Activated gamma-delta T cell treated with anti-CD3 and anti-CD28 coated beads, Interleukin-2, amount 50 U/mL, for 16 hours (primary cell): ENCODE results near the gene MEGF10.
"Not testable (repeated sequence)": the region's sequence is repeated elsewhere in the genome, so short reads cannot be mapped to it uniquely, and the experiment has no call there.

ENCODE experiments used
- DNase-seq: peaks from one replicate; pipeline ENCODE4 v3.0.0-alpha.2; 2020; ENCODE audit warnings: low read depth

The MEGF10 gene

DNA sequence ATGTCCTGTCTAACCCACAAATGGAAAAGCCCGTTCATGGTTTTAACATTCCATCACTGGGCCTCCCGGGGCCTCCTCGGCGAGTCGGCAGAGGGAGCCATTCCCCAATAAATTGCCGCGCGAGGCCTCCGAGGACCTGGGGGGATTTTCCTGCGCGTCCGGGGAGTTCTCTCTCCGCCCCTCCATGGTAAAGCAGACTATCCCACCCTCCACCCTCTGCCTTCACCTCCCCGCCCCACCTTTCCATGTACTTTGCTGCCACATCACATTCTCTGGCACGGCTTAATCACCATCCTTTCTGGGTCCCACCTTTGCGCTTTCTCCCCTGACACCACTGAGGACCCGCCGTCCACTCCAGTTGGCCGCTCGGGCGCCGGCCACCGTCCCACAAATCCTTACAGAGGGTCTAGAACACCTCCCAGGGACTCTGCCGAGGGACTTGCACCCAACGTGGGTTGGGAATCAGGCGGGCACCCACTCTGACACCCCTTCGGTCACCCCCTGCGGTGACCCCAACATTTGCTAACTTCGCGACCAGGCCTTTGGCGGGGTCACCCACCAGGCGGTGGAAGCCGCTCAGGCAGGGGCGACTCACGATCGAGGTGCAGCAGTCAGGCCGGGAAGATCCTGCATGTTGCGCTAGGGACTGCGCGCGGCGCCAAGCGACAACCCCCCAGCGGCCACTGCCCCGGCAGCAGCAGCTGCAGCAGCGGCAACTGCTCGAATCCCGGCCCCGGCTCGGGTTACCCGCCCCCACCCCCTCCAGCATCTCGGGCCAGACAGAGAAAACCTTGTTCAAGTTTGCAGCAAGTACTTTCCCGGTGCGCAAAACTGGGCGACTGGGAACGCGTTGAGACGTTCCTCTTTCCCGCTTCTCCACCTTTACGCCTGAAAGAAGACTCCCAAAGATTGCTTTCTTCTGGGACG, at the start of gene MEGF10:
Gene MEGF10 (plus strand): TSS at position 778 of the 927 bp plus-strand sequence. CDS start 40,513 bp downstream, outside the sequence.
- no peak for DNase-seq

DNA sequence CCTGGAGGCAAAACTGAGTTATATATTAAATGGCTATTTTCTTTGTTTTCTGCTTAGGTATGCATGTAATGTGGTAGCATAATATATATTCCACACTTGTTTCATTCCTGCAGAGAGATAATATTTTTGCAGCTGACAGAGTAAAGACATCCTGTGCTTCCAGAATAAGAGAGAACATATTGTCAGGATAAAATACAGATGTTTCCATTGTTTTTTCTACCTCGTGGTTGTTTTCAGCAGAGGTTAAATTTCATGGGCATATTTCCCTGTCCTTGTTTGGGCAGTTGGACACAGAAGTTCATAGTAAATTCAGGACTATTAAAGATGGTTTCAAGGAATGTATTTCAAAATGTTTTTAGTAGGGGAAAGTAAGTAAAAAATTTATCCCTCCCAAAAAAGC, 47.6 kb upstream of the MEGF10 start:
- no peak for DNase-seq

DNA sequence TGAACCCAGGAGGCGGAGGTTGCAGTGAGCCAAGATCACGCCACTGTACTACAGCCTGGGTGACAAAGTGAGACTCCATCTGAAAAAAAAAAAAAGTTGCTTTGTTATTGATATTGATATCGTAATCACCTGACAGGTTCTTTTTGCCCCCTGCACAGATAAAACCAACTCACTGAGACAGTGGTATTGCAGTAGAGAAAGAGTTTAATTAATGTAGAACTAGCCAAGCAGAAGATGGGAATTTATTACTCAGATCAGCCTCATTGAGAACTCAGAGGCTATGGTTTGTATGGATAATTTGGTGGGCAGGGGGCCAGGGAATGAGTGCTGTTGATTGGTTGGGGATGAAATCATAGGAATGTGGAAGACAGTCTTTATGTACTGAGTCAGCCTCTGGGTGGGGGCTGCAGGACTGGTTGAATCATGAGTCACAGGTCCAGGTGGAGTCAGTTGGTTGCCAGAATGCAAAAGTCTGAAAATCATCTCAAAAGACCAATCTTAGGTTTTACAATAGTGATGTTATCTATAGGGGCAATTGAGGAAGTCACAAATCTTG, 35.8 kb upstream of the MEGF10 start:
- DNase-seq = no peak

- no peak for DNase-seq
Observed at GRCh38 chr5:127256886-127257597, 33.6 kb upstream of the MEGF10 start.

DNA sequence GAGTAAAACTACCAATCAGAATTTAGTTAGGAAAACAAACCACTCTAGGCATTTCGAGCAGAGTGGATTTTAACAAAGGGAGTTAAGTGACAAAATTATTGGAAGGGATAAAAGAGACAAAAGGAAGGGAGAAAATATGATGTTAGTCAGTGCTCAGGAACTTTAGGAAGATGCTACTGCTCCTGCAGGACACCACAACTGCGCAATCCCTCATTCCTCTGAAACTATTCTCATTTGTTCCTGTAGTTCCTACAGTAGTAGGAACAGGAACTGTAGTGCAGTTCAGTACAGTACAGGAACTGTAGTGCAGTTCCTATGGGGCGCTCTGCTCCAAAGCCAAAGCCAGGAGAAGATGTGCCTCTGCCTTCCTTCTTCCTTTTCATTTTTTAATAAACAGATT, 29.9 kb upstream of the MEGF10 start:
- DNase-seq = no peak

GRCh38 chr5:127265473-127265872, 25.1 kb upstream of the MEGF10 start:
- not testable (repeated sequence) for DNase-seq

DNA sequence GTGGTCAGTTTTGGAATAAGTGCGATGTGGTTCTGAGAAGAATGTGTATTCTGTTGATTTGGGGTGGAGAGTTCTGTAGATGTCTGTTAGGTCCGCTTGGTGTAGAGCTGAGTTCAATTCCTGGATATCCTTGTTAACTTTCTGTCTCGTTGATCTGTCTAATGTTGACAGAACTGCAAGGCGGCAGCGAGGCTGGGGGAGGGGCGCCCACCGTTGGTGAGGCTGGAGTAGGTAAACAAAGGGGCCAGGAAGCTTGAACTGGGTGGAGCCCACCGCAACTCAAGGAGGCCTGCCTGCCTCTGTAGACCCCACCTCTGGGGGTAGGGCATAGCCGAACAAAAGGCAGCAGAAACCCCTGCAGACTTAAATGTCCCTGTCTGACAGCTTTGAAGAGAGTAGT, 22.3 kb upstream of the MEGF10 start:
- DNase-seq = not testable (repeated sequence)

DNA sequence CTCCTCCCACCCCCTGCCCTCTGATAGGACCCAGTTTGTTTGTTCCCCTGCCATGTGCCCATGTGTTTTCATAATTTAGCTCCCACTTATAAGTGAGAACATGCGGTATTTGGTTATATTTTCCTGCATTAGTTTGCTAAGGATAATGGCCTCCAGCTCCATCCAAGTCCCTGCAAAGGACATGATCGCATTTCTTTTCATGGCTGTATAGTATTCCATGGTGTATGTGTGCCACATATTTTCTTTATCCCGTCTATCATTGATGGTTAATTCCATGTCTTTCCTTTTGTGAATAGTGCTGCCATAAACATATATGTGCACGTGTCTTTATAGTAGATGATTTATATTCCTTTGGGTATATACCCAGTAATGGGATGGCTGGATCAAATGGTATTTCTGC, 19.9 kb upstream of the MEGF10 start:
- DNase-seq = not testable (repeated sequence)

DNA sequence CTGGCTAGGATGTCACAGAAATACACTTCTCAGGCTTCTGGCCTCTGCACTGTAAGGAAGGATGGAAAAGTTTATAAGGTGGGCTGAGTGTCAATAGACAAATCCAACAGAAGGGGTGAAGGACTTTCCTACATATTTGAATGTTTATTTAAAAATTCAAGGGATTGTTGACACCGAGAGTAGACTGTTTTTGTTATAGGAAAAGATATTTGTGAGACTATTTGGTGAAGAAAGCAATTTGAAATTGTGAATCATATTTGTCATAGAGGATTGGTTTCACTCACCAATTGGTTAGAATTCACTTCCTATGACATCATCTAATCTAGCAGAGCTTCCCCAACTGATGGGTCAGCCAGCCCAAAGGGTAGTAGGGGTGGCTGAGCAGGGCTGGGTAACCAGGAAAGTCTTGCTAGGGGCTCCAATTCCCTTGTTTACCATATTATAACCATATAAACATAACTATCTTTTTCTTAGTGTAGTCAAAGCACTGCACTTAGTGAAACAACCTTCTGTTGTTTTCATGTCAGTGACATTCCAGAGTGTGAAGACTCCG, 14.9 kb upstream of the MEGF10 start:
- DNase-seq = no peak

DNA sequence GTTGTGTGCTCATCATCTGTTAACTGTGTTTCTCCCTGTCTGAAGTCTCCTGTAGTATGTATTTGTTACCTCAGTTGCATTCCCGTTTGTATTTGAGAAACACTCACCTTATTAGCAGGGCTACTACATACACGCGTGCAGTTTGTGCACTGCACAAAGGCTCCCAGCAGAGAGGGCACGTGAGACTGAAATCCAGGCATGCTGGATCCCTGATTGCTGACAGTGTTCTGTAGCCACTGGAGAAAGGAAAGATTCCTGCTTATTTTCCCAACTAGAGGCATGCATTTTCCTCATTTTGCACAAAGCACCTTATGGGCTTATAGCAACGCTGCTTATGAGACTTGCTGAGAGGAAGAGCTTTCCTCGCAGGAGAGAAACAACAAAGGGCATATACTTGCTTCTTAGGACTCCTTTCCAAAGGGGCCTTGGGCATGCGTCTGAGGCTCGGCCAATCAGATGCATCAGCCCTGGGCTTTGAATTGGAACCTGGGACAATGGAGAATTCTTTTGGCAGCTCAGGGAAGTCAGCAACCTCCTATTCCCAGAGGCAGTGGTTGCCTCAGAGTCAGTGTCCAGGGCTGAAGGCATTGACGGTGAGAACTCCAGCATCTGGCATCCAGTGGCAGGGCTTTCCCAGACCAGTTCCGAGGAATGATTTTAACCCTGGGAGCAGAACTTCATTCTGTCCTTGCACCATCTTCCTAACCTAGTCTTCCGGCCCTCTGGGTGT, 9.9 kb upstream of the MEGF10 start:
- DNase-seq = no peak

DNA sequence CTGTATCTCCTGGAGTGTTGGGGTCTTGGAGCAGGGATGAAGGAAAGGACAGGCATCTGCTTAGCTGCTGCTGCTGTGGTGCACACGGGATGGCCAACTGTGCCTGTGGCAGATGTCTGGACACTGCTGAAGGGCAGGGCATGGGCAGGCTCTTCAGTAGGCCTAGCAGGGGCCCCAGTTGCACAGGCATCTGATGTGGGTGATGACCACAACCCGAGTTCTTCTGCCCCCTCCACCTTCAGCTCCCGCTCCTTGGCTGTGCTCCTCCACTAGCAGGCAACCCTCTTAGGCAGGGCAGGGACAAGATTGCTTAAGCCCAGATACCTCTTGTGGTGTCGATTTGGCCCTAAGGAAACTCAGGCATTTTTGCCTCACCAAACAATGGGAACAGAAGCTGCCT, 9.0 kb upstream of the MEGF10 start:
- DNase-seq = no peak

DNA sequence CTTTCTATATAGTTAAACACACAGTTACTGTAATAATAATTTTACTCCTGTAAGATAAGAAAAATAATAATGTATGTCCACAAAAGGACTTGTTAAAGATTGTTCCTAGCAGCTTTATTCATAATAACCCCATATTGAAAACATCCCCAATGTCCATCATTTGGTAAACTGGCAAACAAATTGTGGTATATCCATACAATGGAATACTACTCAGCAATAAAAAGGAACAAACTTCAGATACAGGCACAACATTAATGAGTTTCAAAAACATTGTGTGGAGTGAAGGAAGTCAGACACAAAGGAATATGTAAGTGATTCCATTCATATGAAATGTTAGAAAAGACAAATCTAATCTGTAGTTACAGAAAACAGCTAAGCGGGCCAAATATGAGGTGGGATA, 1.9 kb upstream of the MEGF10 start:
- no peak for DNase-seq

- no peak for DNase-seq
Observed at GRCh38 chr5:127290946-127291693, 524 bp downstream of the MEGF10 start.

- DNase-seq = no peak
Observed at GRCh38 chr5:127292030-127292735, 1.6 kb downstream of the MEGF10 start.

- DNase-seq = no peak
Observed at GRCh38 chr5:127293373-127293772, 2.8 kb downstream of the MEGF10 start.

DNA sequence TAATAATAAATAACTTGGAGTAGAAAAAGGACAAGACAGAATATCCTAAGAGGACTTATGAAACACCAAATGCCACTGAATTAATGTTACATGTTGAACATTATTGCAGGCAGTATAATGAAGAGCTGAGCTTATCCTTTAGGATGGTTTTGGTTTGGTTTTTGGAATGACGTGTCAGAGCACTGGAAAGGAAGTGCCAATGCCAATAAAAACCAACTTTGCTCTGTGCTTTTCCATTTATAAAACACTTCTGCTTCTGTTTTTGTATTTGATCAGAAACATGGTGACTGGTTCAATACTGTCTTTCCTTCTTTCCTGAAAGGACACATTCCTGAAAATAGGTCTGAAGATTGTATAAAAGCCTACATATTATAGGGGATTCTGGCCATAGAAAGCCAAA, 4.2 kb downstream of the MEGF10 start:
- no peak for DNase-seq

DNA sequence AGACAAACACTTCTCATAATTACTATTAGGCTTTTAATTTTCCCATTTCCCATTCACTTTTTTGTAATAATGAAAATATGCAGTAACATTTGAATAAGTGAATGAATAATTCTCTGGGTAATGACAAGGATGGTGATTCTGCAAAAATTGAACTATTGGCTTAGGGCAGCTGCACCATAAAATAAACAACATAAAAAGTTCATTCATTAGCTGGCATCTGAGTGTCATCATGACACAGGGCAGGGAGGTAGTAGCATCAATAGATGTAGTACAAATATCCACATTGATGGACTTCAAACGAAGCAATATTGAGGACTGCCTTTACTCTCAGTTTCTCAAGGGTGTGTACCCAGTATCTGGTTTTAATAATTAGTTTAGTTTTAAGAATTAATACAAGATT, 4.9 kb downstream of the MEGF10 start:
- no peak for DNase-seq

DNA sequence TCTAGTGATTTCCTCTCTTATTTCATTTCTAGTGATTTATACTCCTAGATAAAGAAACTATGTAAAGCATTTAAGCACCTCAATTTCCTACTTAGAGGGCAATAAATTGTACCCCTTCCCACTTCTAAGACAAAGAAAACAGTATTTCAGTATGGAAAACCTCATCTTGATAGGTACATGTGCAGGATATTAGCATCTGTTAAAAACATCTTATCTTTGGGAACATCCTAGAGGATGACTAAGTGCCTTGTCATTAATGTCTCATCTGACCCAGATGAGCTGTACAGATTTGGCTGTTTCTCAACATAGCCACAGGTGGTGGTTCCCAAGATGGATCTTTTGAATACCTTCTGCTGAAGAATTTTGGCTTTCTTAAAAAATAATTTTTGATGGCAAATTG, 5.7 kb downstream of the MEGF10 start:
- no peak for DNase-seq

DNA sequence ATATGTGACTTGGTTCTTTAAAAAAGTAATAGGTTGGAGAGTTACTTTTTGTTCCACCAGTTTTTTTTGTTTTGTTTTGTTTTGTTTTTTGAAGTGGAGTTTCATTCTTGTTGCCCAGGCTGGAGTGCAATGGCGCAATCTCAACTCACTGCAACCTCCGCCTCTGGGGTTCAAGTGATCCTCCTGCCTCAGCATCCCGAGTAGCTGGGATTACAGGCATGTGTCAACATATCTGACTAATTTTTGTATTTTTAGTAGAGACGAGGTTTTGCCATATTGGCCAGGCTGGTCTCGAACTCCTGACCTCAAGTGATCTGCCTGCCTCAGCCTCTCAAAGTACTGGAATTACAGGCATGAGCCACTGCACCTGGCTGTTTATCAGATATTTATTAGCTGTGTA, 6.3 kb downstream of the MEGF10 start:
- not testable (repeated sequence) for DNase-seq

GRCh38 chr5:127297348-127298035, 6.9 kb downstream of the MEGF10 start:
- DNase-seq = no peak
